Ishikawa (cell line): ENCODE data around the gene BTG1.

Source experiments
- CEBPB ChIP-seq: IDR thresholded peaks from 2 replicates; pipeline ENCODE4 v1.6.1; 2012
- CREB1 ChIP-seq: IDR thresholded peaks from 2 replicates; pipeline ENCODE4 v1.6.1; 2012; ENCODE audit warnings: low read depth
- EGR1 ChIP-seq: IDR thresholded peaks from 2 replicates; pipeline ENCODE4 v1.6.1; 2012
- EP300 ChIP-seq: IDR thresholded peaks from 2 replicates; pipeline ENCODE4 v1.6.1; 2012; ENCODE audit warnings: borderline replicate concordance
- FOXM1 ChIP-seq: IDR thresholded peaks from 2 replicates; pipeline ENCODE4 v1.6.1; 2012; ENCODE audit warnings: low read depth, borderline replicate concordance
- MAX ChIP-seq: IDR thresholded peaks from 2 replicates; pipeline ENCODE4 v1.6.1; 2012
- NFIC ChIP-seq: IDR thresholded peaks from 2 replicates; pipeline ENCODE4 v1.6.1; 2012
- RAD21 ChIP-seq: IDR thresholded peaks from 2 replicates; pipeline ENCODE4 v1.6.1; 2012; ENCODE audit warnings: low read depth
- REST ChIP-seq: IDR thresholded peaks from 2 replicates; pipeline ENCODE4 v1.6.1; 2012; ENCODE audit warnings: low read depth, mild to moderate bottlenecking
- TAF1 ChIP-seq: IDR thresholded peaks from 2 replicates; pipeline ENCODE4 v1.6.1; 2012; ENCODE audit warnings: low read depth, mild to moderate bottlenecking
- TCF12 ChIP-seq: IDR thresholded peaks from 2 replicates; pipeline ENCODE4 v1.6.1; 2012; ENCODE audit warnings: low read depth
- USF1 ChIP-seq: IDR thresholded peaks from 2 replicates; pipeline ENCODE4 v1.6.1; 2012
- YY1 ChIP-seq: IDR thresholded peaks from 2 replicates; pipeline ENCODE4 v1.6.1; 2012; ENCODE audit warnings: low read depth
- ZBTB7A ChIP-seq: IDR thresholded peaks from 2 replicates; pipeline ENCODE4 v1.6.1; 2012; ENCODE audit warnings: low read depth

- TF ChIP-seq EGR1 (no peak), REST (no peak), RAD21 (no peak), CEBPB (no peak), EP300 (no peak), MAX (no peak), USF1 (no peak), TAF1 (no peak), CREB1 (no peak), TCF12 (no peak), YY1 (no peak), NFIC (no peak), FOXM1 (no peak), ZBTB7A (no peak)
These were observed 14.6 kb downstream of the BTG1 start for GRCh38 chr12:92130999-92131398.
